Suppressor macrophage treated with lipopolysaccharide for 4 hours (primary cell): ENCODE results near the gene DEFB123.

Experiments
- DNase-seq: peaks from one replicate; pipeline ENCODE4 v3.0.0-alpha.2; 2020

DEFB123 gene

GRCh38 chr20:31474758-31475427, 34.5 kb downstream of the DEFB123 start, which contains the start of the genes DEFB124 and REM1:
Gene DEFB124 (minus strand): TSS chr20:31475127. CDS start chr20:31473013, 2,114 bp downstream.
Gene REM1 (plus strand): TSS chr20:31475288. CDS start chr20:31476446, 1,158 bp downstream.
- DNase-seq, result no peak

GRCh38 chr20:31475472-31476293, 35.3 kb downstream of the DEFB123 start:
- no peak for DNase-seq

GRCh38 chr20:31476294-31476585, 35.8 kb downstream of the DEFB123 start:
- DNase-seq, result no peak

GRCh38 chr20:31476643-31477215, 36.3 kb downstream of the DEFB123 start:
- DNase-seq, result peak; percentile 38

GRCh38 chr20:31484001-31484400, 43.6 kb downstream of the DEFB123 start:
- DNase-seq, result no peak

GRCh38 chr20:31485450-31486339, 45.3 kb downstream of the DEFB123 start:
- peak; percentile 4 for DNase-seq

GRCh38 chr20:31488115-31488514, 47.7 kb downstream of the DEFB123 start:
- DNase-seq, result no peak

GRCh38 chr20:31489152-31489551, 48.7 kb downstream of the DEFB123 start:
- no peak for DNase-seq

- DNase-seq, result no peak
Measured at GRCh38 chr20:31490752-31491151, 50.3 kb downstream of the DEFB123 start.

- DNase-seq, result no peak
Measured at GRCh38 chr20:31494131-31494530, 53.7 kb downstream of the DEFB123 start.

GRCh38 chr20:31496761-31497295, 56.4 kb downstream of the DEFB123 start:
- DNase-seq, result no peak

GRCh38 chr20:31497838-31498540, 57.6 kb downstream of the DEFB123 start:
- DNase-seq, result no peak
